HCT116 (cell line): ENCODE data around the gene CREBRF. TPM values are rescaled to one million over a fixed set of nuclear protein-coding genes. Genes with fewer than 3 reads are reported as not detected.

Experiments used
- ATAC-seq: fragments of 200-7000 bp; cut with Tn5 transposase; 2 replicates; pipeline ENCODE4 v1.9.1; 2020; ENCODE audit warnings: mild to moderate bottlenecking, moderate library complexity
- BruUV-seq: library from RNA; stranded (reverse); fragments of 400-500 nt; replicated peaks from 2 replicates; lab custom pipeline; 2021; lab: Mats Ljungman, UMichigan
- CTCF ChIA-PET: fragments of 300-600 bp; sonication (Branson Sonifier 250); formaldehyde crosslinking; loops from one replicate; lab custom pipeline; 2021; ENCODE audit warnings: antibody characterized with exemption; lab: Charles Lee
- POLR2A ChIA-PET: fragments of 300-600, 350-600 bp; sonication (Branson Sonifier 250); formaldehyde crosslinking; loops from one replicate; lab custom pipeline; 2021; ENCODE audit warnings: antibody characterized with exemption; lab: Charles Lee
- RAD21 ChIA-PET, 2 experiments: fragments of 300-600 bp; sonication (Branson Sonifier 250); formaldehyde crosslinking; loops; one replicate each; lab custom pipeline; 2023; ENCODE audit warnings: low total read pairs in 2 of 2; ENCODE audit not compliant: uncharacterized antibody in 2 of 2, unreplicated experiment in 2 of 2, low non-redundant PET in 1 of 2; lab: Charles Lee
- DNase-seq: peaks from one replicate; pipeline ENCODE4 v3.0.0-alpha.2; 2010; ENCODE audit warnings: low read depth, low spot score
- H2AFZ ChIP-seq: fragments of 200-600 bp; shearing (Covaris generic), sonication (generic); 2 replicates; pipeline ENCODE4 v1.6.1; 2017; ENCODE audit warnings: low read depth, mixed run types, mixed read lengths, antibody characterized with exemption, low read length; ENCODE audit not compliant: poor library complexity, severe bottlenecking
- H3K27ac ChIP-seq: 2 replicates; pipeline ENCODE4 v1.5.1; 2012; ENCODE audit warnings: low read depth, low read length
- H3K27me3 ChIP-seq: fragments of 200-600 bp; sonication (generic); 2 replicates; pipeline ENCODE4 v1.6.1; 2016; ENCODE audit warnings: mixed run types, low read length, mixed read lengths; ENCODE audit not compliant: insufficient read depth
- H3K36me3 ChIP-seq, 2 experiments: fragments of 200-500 bp in 1 of 2; fragments of 200-600 bp in 1 of 2; sonication (Bioruptor generic) in 1 of 2; sonication (generic) in 1 of 2; 2 replicates each; pipeline versions ENCODE4 v1.5.1 to v1.6.1; 2014 to 2016; ENCODE audit warnings: low read length in 2 of 2, inconsistent platforms in 1 of 2, mixed read lengths in 1 of 2, mixed run types in 1 of 2; ENCODE audit not compliant: insufficient read depth in 2 of 2, control insufficient read depth in 1 of 2
- H3K4me1 ChIP-seq, 2 experiments: fragments of 200-600 bp in 1 of 2; sonication (generic) in 1 of 2; 2 replicates each; pipeline versions ENCODE4 v1.5.1 to v1.6.1; 2012 to 2017; ENCODE audit warnings: low read length in 2 of 2, inconsistent platforms in 1 of 2, mild to moderate bottlenecking in 1 of 2, mixed read lengths in 1 of 2, mixed run types in 1 of 2, moderate library complexity in 1 of 2; ENCODE audit not compliant: insufficient read depth in 2 of 2, control insufficient read depth in 1 of 2
- H3K4me2 ChIP-seq: fragments of 200-600 bp; sonication (generic); 2 replicates; pipeline ENCODE4 v1.6.1; 2017; ENCODE audit warnings: mixed run types, low read length, mixed read lengths
- H3K4me3 ChIP-seq, 2 experiments: fragments of 200-600 bp in 1 of 2; sonication (generic) in 1 of 2; replicated peaks in 1 of 2; 2 replicates each; pipeline ENCODE4 v1.5.1; 2011 to 2016; ENCODE audit warnings: low read length in 2 of 2, control low read depth in 1 of 2, low read depth in 1 of 2, mild to moderate bottlenecking in 1 of 2, mixed read lengths in 1 of 2, mixed run types in 1 of 2
- H3K79me2 ChIP-seq: fragments of 200-600 bp; sonication (generic); 2 replicates; pipeline ENCODE4 v1.6.1; 2017; ENCODE audit warnings: mild to moderate bottlenecking, mixed run types, low read length, moderate library complexity, mixed read lengths; ENCODE audit not compliant: insufficient read depth
- H3K9ac ChIP-seq: fragments of 200-600 bp; sonication (generic); 2 replicates; pipeline ENCODE4 v1.6.1; 2016; ENCODE audit warnings: low read length, mixed read lengths
- H3K9me2 ChIP-seq: fragments of 200-600 bp; sonication (generic), shearing (Covaris generic); 2 replicates; pipeline ENCODE4 v1.6.1; 2017; ENCODE audit warnings: mixed run types, mild to moderate bottlenecking, moderate library complexity; ENCODE audit not compliant: insufficient read depth
- H3K9me3 ChIP-seq, 2 experiments: fragments of 200-500 bp in 1 of 2; fragments of 200-600 bp in 1 of 2; sonication (Bioruptor generic) in 1 of 2; sonication (generic) in 1 of 2; 2 replicates each; pipeline ENCODE4 v1.6.1; 2014 to 2017; ENCODE audit warnings: low read length in 2 of 2, mixed read lengths in 2 of 2, inconsistent platforms in 1 of 2, low read depth in 1 of 2, mild to moderate bottlenecking in 1 of 2, mixed run types in 1 of 2, moderate library complexity in 1 of 2; ENCODE audit not compliant: control insufficient read depth in 1 of 2, insufficient read depth in 1 of 2
- H4K20me1 ChIP-seq: fragments of 200-600 bp; sonication (generic), shearing (Covaris generic); 2 replicates; pipeline ENCODE4 v1.6.1; 2017; ENCODE audit warnings: mixed run types, mild to moderate bottlenecking, moderate library complexity; ENCODE audit not compliant: insufficient read depth
- CBX3 ChIP-seq: IDR thresholded peaks from 2 replicates; pipeline ENCODE4 v1.6.1; 2012; ENCODE audit warnings: low read depth
- CEBPB ChIP-seq: IDR thresholded peaks from 2 replicates; pipeline ENCODE4 v1.6.1; 2012; ENCODE audit warnings: low read depth
- EZH2phosphoT487 ChIP-seq: fragments of 200-600 bp; IDR thresholded peaks from 2 replicates; pipeline ENCODE4 v1.6.1; 2018; ENCODE audit warnings: antibody characterized with exemption, borderline replicate concordance
- POLR2AphosphoS5 ChIP-seq: IDR thresholded peaks from 2 replicates; pipeline ENCODE4 v1.6.1; 2011; ENCODE audit warnings: mild to moderate bottlenecking, low read depth, low read length, moderate library complexity
- SP1 ChIP-seq: IDR thresholded peaks from 2 replicates; pipeline ENCODE4 v1.6.1; 2012; ENCODE audit warnings: low read depth
- SRF ChIP-seq: IDR thresholded peaks from 2 replicates; pipeline ENCODE4 v1.6.1; 2012; ENCODE audit warnings: low read depth
- TCF7L2 ChIP-seq: IDR thresholded peaks from 2 replicates; pipeline ENCODE4 v1.7.0; 2011; ENCODE audit warnings: borderline replicate concordance, inconsistent platforms; ENCODE audit not compliant: insufficient read depth, insufficient read length; ENCODE audit errors: extremely low read depth
- ZFX ChIP-seq: fragments of 450-650 bp; IDR thresholded peaks from 2 replicates; pipeline ENCODE4 v1.6.1; 2017
- intact Hi-C: fragments of 100-400 bp; cut with micrococcal nuclease; formaldehyde crosslinking; loops from 2 replicates; pipeline ENCODE4 v1.10.0; 2022
- total RNA-seq: library from RNA; stranded (reverse); gene quantifications from one replicate; pipeline ENCODE4 v1.2.1, GENCODE V29; 2021; ENCODE audit not compliant: unreplicated experiment
- TF ChIP-seq, protein P1 (sequence below): IDR thresholded peaks from 2 replicates; pipeline ENCODE4 v1.6.1; 2012; ENCODE audit warnings: low read depth
- TF ChIP-seq, protein P2 (sequence below), 3 experiments: fragments of 200-600 bp in 1 of 3; sonication (generic) in 1 of 3; IDR thresholded peaks in 2 of 3; conservative IDR thresholded peaks in 1 of 3; 2 replicates each; pipeline ENCODE4 v1.5.1; 2012 to 2017; ENCODE audit warnings: low read depth in 2 of 3, low read length in 2 of 3, antibody characterized with exemption in 1 of 3, borderline replicate concordance in 1 of 3, control low read depth in 1 of 3, mild to moderate bottlenecking in 1 of 3, mixed read lengths in 1 of 3, mixed run types in 1 of 3, moderate library complexity in 1 of 3; ENCODE audit not compliant: insufficient read depth in 1 of 3

CREBRF gene
- total RNA-seq, 1 experiment from 2014 or later: 7.7 TPM

DNA sequence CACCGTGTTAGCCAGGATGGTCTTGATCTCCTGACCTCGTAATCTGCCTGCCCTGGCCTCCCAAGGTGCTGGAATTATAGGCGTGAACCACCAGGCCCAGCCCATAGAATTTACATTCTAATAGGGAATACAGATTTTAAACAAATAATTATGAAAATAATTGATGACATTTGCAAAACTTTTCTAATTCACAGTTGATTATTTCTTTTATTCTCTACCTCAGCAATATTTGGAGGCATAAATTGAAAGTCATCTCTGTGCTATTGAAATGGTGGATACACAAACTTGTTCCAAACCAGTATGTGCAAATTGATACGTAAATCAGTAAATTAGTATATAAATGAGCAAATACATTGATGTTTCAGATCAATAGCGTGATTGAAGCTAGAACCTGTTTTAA lies 96.4 kb downstream of the CREBRF start:
- no peak for TF ChIP-seq CEBPB
- no peak for TF ChIP-seq POLR2AphosphoS5
- TF ChIP-seq, protein P1, sequence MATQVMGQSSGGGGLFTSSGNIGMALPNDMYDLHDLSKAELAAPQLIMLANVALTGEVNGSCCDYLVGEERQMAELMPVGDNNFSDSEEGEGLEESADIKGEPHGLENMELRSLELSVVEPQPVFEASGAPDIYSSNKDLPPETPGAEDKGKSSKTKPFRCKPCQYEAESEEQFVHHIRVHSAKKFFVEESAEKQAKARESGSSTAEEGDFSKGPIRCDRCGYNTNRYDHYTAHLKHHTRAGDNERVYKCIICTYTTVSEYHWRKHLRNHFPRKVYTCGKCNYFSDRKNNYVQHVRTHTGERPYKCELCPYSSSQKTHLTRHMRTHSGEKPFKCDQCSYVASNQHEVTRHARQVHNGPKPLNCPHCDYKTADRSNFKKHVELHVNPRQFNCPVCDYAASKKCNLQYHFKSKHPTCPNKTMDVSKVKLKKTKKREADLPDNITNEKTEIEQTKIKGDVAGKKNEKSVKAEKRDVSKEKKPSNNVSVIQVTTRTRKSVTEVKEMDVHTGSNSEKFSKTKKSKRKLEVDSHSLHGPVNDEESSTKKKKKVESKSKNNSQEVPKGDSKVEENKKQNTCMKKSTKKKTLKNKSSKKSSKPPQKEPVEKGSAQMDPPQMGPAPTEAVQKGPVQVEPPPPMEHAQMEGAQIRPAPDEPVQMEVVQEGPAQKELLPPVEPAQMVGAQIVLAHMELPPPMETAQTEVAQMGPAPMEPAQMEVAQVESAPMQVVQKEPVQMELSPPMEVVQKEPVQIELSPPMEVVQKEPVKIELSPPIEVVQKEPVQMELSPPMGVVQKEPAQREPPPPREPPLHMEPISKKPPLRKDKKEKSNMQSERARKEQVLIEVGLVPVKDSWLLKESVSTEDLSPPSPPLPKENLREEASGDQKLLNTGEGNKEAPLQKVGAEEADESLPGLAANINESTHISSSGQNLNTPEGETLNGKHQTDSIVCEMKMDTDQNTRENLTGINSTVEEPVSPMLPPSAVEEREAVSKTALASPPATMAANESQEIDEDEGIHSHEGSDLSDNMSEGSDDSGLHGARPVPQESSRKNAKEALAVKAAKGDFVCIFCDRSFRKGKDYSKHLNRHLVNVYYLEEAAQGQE: no peak
- no peak for TF ChIP-seq CBX3
- TF ChIP-seq SP1: no peak
- no peak for TF ChIP-seq SRF
- TF ChIP-seq ZFX: no peak
- TF ChIP-seq EZH2phosphoT487: no peak
- TF ChIP-seq TCF7L2: no peak
- TF ChIP-seq, protein P2, sequence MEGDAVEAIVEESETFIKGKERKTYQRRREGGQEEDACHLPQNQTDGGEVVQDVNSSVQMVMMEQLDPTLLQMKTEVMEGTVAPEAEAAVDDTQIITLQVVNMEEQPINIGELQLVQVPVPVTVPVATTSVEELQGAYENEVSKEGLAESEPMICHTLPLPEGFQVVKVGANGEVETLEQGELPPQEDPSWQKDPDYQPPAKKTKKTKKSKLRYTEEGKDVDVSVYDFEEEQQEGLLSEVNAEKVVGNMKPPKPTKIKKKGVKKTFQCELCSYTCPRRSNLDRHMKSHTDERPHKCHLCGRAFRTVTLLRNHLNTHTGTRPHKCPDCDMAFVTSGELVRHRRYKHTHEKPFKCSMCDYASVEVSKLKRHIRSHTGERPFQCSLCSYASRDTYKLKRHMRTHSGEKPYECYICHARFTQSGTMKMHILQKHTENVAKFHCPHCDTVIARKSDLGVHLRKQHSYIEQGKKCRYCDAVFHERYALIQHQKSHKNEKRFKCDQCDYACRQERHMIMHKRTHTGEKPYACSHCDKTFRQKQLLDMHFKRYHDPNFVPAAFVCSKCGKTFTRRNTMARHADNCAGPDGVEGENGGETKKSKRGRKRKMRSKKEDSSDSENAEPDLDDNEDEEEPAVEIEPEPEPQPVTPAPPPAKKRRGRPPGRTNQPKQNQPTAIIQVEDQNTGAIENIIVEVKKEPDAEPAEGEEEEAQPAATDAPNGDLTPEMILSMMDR (IDR thresholded peaks at IDR 0.05 in 2 of 3, conservative IDR thresholded peaks at IDR 0.05 in 1 of 3; ENCODE audit: borderline replicate concordance in 1 of 3, insufficient read depth in 1 of 3, low read depth in 2 of 3, low read length in 2 of 3): no peak
- no TSS peak for BruUV-seq
- H2AFZ ChIP-seq: no peak overlapping the region
- H4K20me1 ChIP-seq: no peaks in the 10 kb centered on the region
- no peak overlapping the region for H3K27ac ChIP-seq
- no peaks in the 10 kb centered on the region for H3K9me2 ChIP-seq
- CTCF ChIA-PET: no interaction called here
- RAD21 ChIA-PET: no interaction called here
- no peak overlapping the region for H3K4me2 ChIP-seq
- ATAC-seq (no peak), DNase-seq (no peak)
- peaks cover 0 to 2% of the 10 kb centered on the region in 2 experiments; a peak in 1 of 4 replicates for H3K4me1 ChIP-seq
- no peaks in the 10 kb centered on the region for H3K79me2 ChIP-seq
- POLR2A ChIA-PET: no interaction called here
- no peaks in the 10 kb centered on the region for H3K9me3 ChIP-seq
- H3K27me3 ChIP-seq: no peaks in the 10 kb centered on the region
- no peak overlapping the region for H3K9ac ChIP-seq
- intact Hi-C loops: no loop called here
- peaks cover 5 to 20% of the 10 kb centered on the region in 2 experiments; a peak in 2 of 4 replicates for H3K36me3 ChIP-seq
- H3K4me3 ChIP-seq: no peak overlapping the region
